GM06990 (cell line): Measurements from ENCODE around the gene TOPAZ1.

Experiments used
- DNase-seq: peaks from one replicate; pipeline ENCODE4 v3.0.0-alpha.2; 2011; ENCODE audit not compliant: insufficient read length; ENCODE audit errors: extremely low read depth
- H3K27me3 ChIP-seq: replicated peaks from 2 replicates; pipeline ENCODE4 v1.6.0; 2011; ENCODE audit warnings: low read length; ENCODE audit not compliant: control insufficient read depth, insufficient read depth
- H3K36me3 ChIP-seq: 2 replicates; pipeline ENCODE4 v1.5.1; 2011; ENCODE audit warnings: low read length; ENCODE audit not compliant: control insufficient read depth, insufficient read depth
- H3K4me3 ChIP-seq: replicated peaks from 2 replicates; pipeline ENCODE4 v1.5.1; 2011; ENCODE audit warnings: low read depth, mild to moderate bottlenecking, control low read depth, low read length
- CTCF ChIP-seq: IDR thresholded peaks from 2 replicates; pipeline ENCODE4 v1.5.1; 2011; ENCODE audit warnings: low read length, control low read depth, mild to moderate bottlenecking, inconsistent platforms; ENCODE audit not compliant: insufficient read depth, poor library complexity, severe bottlenecking

TOPAZ1 gene

DNA sequence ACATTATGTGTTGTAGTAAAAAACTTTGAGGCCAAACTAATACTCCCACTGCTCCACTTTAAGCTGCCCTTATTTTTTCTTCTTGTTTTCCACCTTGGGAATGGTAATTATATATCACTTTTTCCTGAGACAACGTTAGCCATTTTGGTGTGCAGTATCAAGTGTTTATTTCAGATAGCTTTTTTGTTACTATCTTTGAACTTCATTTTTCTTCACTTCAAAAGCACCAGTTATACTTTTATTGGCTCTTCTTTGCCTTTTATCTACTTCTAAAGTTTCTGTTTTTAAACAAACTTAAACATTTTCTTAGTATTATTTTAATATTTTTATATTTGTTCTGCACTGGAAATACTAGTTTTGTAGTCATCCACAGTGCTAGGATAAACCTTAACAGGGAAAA lies 6.5 kb downstream of the TOPAZ1 start:
- no peak for TF ChIP-seq CTCF
- DNase-seq: no peak
- Histone ChIP-seq H3K27me3 (no peaks in the 10 kb centered on the region), H3K36me3 (no peaks in the 10 kb centered on the region), H3K4me3 (no peak overlapping the region)

DNA sequence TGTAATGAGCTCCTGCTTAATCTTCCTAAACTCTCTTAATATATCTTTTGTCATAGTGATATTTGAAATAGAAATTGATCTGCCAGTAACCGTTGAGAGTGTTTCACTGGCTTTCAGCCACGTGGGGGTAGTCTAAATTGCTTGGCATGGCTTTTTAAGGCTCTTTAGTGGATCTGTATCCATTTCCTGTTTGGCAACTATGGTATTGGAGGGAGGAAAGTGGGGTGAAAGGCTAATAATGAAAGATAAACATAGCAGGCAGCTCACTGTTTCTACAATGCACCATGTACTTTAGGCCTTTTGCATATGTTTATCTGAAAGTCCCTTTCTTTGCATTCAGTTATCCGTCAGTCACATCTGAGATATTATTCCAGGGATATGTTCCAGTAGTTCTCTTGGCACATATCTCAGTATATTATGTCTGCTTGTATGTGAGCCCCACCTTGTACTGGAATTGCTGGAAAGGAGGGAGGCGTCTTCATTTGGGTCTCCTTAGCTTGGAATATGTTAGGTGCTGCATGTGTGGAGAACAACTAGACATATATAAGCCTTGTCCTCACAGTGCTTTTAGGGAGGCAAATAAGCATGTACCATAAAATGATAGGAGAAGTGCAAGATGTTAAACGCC lies 10.8 kb downstream of the TOPAZ1 start:
- Histone ChIP-seq H3K4me3 (no peak overlapping the region), H3K27me3 (no peaks in the 10 kb centered on the region), H3K36me3 (no peaks in the 10 kb centered on the region)
- DNase-seq: no peak
- TF ChIP-seq CTCF: no peak

GRCh38 chr3:44259404-44259803 lies 17.7 kb downstream of the TOPAZ1 start:
- Histone ChIP-seq H3K27me3 (no peaks in the 10 kb centered on the region), H3K4me3 (no peak overlapping the region), H3K36me3 (no peaks in the 10 kb centered on the region)
- no peak for TF ChIP-seq CTCF
- no peak for DNase-seq

GRCh38 chr3:44264146-44264545 lies 22.5 kb downstream of the TOPAZ1 start:
- no peak for TF ChIP-seq CTCF
- Histone ChIP-seq H3K27me3 (no peaks in the 10 kb centered on the region), H3K4me3 (no peak overlapping the region), H3K36me3 (no peaks in the 10 kb centered on the region)
- DNase-seq: no peak

- Histone ChIP-seq H3K36me3 (no peaks in the 10 kb centered on the region), H3K27me3 (no peaks in the 10 kb centered on the region), H3K4me3 (no peak overlapping the region)
- no peak for DNase-seq
- no peak for TF ChIP-seq CTCF
Measured at GRCh38 chr3:44265815-44266214, 24.1 kb downstream of the TOPAZ1 start.

DNA sequence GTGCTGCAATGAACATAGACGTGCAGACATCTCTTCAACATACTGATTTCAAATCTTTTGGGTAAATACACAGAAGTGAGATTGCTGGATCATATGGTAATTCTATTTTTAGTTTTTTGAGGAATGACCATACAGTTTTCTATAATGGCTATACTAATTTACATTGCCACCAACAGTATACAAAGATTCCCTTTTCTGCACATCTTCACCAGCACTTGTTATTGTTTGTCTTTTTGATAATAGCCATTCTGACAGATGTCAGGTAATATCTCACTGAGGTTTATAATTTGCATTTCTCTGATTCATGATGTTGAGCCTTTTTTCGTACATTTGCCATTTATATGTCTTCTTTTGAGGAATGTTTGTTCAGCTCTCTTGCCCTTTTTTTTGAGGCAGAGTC lies 30.5 kb downstream of the TOPAZ1 start:
- Histone ChIP-seq H3K36me3 (no peaks in the 10 kb centered on the region), H3K4me3 (no peak overlapping the region), H3K27me3 (no peaks in the 10 kb centered on the region)
- no peak for TF ChIP-seq CTCF
- DNase-seq: no peak
